ENCODE results near the gene C17orf67.
A peak's percentile ranks its signal among the peaks of the same experiment; 100 is the strongest.
"Not testable (repeated sequence)": the region's sequence is repeated elsewhere in the genome, so short reads cannot be mapped to it uniquely, and the experiment has no call there.

The C17orf67 gene

DNA sequence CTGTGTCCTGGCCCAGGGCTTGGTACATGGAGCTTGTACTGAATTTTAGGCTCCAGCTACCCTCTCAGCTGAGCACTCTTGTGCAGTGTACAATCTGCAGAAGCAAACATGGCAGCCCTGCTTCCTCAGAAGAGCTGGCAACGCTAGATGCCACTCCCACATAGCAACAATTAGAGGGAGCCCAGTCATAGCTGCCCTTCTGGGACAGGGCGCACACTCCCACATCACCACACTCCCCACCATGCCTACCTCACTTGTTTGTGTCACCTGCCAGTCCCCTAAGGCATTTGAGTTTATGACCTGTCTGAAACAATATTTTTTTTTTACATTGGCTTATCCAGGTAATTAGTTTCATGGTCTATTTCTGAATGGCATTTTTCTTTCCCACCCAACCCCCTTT lies 72.3 kb downstream of the C17orf67 start (continued):
- TF ChIP-seq, protein P1, sequence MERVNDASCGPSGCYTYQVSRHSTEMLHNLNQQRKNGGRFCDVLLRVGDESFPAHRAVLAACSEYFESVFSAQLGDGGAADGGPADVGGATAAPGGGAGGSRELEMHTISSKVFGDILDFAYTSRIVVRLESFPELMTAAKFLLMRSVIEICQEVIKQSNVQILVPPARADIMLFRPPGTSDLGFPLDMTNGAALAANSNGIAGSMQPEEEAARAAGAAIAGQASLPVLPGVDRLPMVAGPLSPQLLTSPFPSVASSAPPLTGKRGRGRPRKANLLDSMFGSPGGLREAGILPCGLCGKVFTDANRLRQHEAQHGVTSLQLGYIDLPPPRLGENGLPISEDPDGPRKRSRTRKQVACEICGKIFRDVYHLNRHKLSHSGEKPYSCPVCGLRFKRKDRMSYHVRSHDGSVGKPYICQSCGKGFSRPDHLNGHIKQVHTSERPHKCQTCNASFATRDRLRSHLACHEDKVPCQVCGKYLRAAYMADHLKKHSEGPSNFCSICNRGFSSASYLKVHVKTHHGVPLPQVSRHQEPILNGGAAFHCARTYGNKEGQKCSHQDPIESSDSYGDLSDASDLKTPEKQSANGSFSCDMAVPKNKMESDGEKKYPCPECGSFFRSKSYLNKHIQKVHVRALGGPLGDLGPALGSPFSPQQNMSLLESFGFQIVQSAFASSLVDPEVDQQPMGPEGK (CRISPR knock-in tag; IDR thresholded peaks at IDR 0.05; ENCODE audit: borderline replicate concordance), result no peak
- TF ChIP-seq, protein P2, sequence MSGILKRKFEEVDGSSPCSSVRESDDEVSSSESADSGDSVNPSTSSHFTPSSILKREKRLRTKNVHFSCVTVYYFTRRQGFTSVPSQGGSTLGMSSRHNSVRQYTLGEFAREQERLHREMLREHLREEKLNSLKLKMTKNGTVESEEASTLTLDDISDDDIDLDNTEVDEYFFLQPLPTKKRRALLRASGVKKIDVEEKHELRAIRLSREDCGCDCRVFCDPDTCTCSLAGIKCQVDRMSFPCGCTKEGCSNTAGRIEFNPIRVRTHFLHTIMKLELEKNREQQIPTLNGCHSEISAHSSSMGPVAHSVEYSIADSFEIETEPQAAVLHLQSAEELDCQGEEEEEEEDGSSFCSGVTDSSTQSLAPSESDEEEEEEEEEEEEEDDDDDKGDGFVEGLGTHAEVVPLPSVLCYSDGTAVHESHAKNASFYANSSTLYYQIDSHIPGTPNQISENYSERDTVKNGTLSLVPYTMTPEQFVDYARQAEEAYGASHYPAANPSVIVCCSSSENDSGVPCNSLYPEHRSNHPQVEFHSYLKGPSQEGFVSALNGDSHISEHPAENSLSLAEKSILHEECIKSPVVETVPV (CRISPR knock-in tag; IDR thresholded peaks at IDR 0.05), result no peak
- TF ChIP-seq ZFP30 (CRISPR knock-in tag; IDR thresholded peaks at IDR 0.05) (no peak), BACH2 (CRISPR knock-in tag; IDR thresholded peaks at IDR 0.05; ENCODE audit: borderline replicate concordance) (no peak), RARB (CRISPR knock-in tag; IDR thresholded peaks at IDR 0.05) (no peak), ZC3H10 (CRISPR knock-in tag; IDR thresholded peaks at IDR 0.05) (no peak), OSR1 (CRISPR knock-in tag; IDR thresholded peaks at IDR 0.05) (no peak), ZNF70 (CRISPR knock-in tag; IDR thresholded peaks at IDR 0.05) (no peak)
- TF ChIP-seq, protein P3, sequence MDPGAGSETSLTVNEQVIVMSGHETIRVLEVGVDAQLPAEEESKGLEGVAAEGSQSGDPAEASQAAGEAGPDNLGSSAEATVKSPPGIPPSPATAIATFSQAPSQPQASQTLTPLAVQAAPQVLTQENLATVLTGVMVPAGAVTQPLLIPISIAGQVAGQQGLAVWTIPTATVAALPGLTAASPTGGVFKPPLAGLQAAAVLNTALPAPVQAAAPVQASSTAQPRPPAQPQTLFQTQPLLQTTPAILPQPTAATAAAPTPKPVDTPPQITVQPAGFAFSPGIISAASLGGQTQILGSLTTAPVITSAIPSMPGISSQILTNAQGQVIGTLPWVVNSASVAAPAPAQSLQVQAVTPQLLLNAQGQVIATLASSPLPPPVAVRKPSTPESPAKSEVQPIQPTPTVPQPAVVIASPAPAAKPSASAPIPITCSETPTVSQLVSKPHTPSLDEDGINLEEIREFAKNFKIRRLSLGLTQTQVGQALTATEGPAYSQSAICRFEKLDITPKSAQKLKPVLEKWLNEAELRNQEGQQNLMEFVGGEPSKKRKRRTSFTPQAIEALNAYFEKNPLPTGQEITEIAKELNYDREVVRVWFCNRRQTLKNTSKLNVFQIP (CRISPR knock-in tag; IDR thresholded peaks at IDR 0.05; ENCODE audit: borderline replicate concordance, low read depth), result no peak

DNA sequence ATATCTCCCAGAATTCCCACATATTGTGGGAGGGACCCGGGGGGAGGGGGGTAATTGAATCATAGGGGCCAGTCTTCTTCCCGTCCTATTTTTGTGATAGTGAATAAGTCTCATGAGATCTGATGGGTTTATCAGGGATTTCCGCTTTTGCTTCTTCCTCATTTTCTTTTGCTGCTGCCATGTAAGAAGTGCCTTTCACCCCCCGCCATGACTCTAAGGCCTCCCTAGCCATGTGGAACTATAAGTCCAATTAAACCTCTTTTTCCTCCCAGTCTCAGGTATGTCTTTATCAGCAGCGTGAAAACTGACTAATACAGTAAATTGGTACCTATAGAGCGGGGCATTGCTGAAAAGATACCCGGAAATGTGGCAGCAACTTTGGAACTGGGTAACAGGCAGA lies 76.1 kb downstream of the C17orf67 start:
- not testable (repeated sequence) for ATAC-seq

DNA sequence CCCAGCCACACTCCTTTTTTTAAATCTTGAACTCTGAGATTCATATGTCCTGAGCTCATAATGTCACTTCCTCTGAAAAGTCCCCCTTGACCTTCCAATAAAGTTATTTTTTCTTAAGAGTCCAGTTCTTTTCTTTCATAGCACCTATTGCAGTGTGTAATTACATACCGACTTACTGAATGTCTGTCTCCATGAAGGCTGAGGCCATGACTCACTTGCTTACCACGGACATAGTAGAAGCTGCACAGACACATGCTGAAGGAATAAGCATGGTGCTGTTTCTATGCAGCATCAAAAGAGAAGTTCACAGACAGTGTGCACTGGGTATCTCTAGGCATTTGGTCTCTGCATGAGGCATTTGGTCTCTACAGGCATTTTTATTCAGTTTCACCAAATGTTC lies 77.2 kb downstream of the C17orf67 start:
- no peak for TF ChIP-seq ZNF8 (CRISPR knock-in tag; IDR thresholded peaks at IDR 0.05)
- TF ChIP-seq ZFP3 (CRISPR knock-in tag; IDR thresholded peaks at IDR 0.05), result no peak
- peak; percentile 95 for ATAC-seq

DNA sequence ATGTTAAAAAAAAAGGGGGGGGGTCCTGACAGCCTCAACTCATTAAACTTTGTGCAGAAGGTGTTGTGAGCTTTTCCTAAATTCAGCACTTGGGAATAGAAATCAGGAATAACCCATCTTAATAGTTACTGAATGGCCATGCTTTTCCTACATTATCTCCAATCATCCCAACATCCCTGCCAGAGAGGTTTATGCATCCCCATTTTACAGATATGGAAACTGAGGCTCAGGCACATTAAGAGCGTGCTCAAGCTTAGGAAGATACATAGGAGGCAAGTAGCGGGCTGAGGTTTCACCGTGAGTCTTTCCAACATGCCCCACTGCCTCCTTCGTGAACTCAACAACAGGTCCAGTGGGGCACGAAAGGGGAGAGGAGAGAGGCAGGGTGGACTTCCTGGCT lies 78.4 kb downstream of the C17orf67 start:
- TF ChIP-seq OSR1 (CRISPR knock-in tag; IDR thresholded peaks at IDR 0.05) (no peak), ZFP30 (CRISPR knock-in tag; IDR thresholded peaks at IDR 0.05) (no peak), TCF4 (CRISPR knock-in tag; IDR thresholded peaks at IDR 0.05; ENCODE audit: borderline replicate concordance) (no peak), ISL1 (CRISPR knock-in tag; IDR thresholded peaks at IDR 0.05) (no peak), GLIS3 (CRISPR knock-in tag; IDR thresholded peaks at IDR 0.05) (no peak), ZNF70 (CRISPR knock-in tag; IDR thresholded peaks at IDR 0.05) (no peak), RARB (CRISPR knock-in tag; IDR thresholded peaks at IDR 0.05) (no peak), ZFP3 (CRISPR knock-in tag; IDR thresholded peaks at IDR 0.05) (no peak), ARNTL (CRISPR knock-in tag; IDR thresholded peaks at IDR 0.05; ENCODE audit: borderline replicate concordance, low read depth) (no peak), TOX (CRISPR knock-in tag; IDR thresholded peaks at IDR 0.05; ENCODE audit: borderline replicate concordance) (no peak), CSDC2 (CRISPR knock-in tag; IDR thresholded peaks at IDR 0.05) (no peak), PPARA (CRISPR knock-in tag; IDR thresholded peaks at IDR 0.05; ENCODE audit: borderline replicate concordance) (no peak)
- ATAC-seq, result no peak

DNA sequence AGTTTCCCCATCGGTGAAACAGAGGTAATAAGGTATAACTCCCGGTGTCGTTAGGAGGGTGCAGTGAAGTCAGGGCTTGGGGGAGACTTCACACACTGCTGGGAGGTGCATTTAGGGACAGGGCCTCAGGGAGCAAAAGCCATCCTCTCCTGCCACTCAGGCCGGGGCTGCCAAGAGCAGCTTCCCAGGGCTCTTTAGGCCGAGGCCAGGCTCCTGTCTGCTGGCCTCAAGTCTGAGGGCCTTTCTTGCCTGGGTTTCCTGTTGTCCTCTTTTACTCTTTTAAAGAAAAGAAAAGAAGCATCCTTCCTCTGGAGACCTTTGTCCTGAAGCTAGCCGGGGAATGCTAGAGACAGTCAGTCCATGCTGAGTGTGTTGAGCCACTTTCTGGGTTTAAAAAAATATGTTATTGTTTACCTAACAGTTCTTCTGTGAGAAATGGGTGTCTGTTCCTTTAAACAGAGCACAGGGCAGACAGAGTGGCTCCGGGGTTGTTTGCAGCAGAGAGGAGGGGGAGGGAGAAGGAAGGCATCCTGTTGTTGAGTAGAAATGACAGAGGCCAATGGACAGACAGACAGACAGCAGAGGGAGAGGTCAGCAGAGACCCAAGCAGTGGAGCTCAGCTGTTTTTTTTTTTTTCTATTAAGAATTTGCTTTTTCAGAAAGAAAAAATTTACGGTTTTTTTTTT lies 79.1 kb downstream of the C17orf67 start:
- peak; percentile 78 for ATAC-seq
- TF ChIP-seq ARNTL (CRISPR knock-in tag; IDR thresholded peaks at IDR 0.05; ENCODE audit: borderline replicate concordance, low read depth), result no peak
- TF ChIP-seq, protein P3 (CRISPR knock-in tag; IDR thresholded peaks at IDR 0.05; ENCODE audit: borderline replicate concordance, low read depth), result no peak
- no peak for TF ChIP-seq PPARA (CRISPR knock-in tag; IDR thresholded peaks at IDR 0.05; ENCODE audit: borderline replicate concordance)
- no peak for TF ChIP-seq ZC3H10 (CRISPR knock-in tag; IDR thresholded peaks at IDR 0.05)
- TF ChIP-seq ESRRG (CRISPR knock-in tag; IDR thresholded peaks at IDR 0.05), result no peak
- no peak for TF ChIP-seq BACH2 (CRISPR knock-in tag; IDR thresholded peaks at IDR 0.05; ENCODE audit: borderline replicate concordance)
- TF ChIP-seq, protein P4, sequence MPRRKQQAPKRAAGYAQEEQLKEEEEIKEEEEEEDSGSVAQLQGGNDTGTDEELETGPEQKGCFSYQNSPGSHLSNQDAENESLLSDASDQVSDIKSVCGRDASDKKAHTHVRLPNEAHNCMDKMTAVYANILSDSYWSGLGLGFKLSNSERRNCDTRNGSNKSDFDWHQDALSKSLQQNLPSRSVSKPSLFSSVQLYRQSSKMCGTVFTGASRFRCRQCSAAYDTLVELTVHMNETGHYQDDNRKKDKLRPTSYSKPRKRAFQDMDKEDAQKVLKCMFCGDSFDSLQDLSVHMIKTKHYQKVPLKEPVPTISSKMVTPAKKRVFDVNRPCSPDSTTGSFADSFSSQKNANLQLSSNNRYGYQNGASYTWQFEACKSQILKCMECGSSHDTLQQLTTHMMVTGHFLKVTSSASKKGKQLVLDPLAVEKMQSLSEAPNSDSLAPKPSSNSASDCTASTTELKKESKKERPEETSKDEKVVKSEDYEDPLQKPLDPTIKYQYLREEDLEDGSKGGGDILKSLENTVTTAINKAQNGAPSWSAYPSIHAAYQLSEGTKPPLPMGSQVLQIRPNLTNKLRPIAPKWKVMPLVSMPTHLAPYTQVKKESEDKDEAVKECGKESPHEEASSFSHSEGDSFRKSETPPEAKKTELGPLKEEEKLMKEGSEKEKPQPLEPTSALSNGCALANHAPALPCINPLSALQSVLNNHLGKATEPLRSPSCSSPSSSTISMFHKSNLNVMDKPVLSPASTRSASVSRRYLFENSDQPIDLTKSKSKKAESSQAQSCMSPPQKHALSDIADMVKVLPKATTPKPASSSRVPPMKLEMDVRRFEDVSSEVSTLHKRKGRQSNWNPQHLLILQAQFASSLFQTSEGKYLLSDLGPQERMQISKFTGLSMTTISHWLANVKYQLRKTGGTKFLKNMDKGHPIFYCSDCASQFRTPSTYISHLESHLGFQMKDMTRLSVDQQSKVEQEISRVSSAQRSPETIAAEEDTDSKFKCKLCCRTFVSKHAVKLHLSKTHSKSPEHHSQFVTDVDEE (CRISPR knock-in tag; IDR thresholded peaks at IDR 0.05), result no peak
- TF ChIP-seq ZNF565 (CRISPR knock-in tag; conservative IDR thresholded peaks at IDR 0.05; ENCODE audit: low read depth), result no peak
- TF ChIP-seq CSDC2 (CRISPR knock-in tag; IDR thresholded peaks at IDR 0.05), result no peak
- TF ChIP-seq ZFP3 (CRISPR knock-in tag; IDR thresholded peaks at IDR 0.05), result no peak
- TF ChIP-seq ZFP30 (CRISPR knock-in tag; IDR thresholded peaks at IDR 0.05), result no peak
- no peak for TF ChIP-seq OSR1 (CRISPR knock-in tag; IDR thresholded peaks at IDR 0.05)
- TF ChIP-seq, protein P2 (CRISPR knock-in tag; IDR thresholded peaks at IDR 0.05), result no peak
- TF ChIP-seq ISL1 (CRISPR knock-in tag; IDR thresholded peaks at IDR 0.05), result no peak
- TF ChIP-seq RARB (CRISPR knock-in tag; IDR thresholded peaks at IDR 0.05), result no peak

Data from SK-N-SH treated with all-trans-retinoic acid at 6 μM for 48 hours (cell line).